DMS 273 treated with DMSO at 0.1 percent for 48 hours (cell line): ENCODE measurements around the gene ERVH48-1.
A peak's percentile ranks its signal among the peaks of the same experiment; 100 is the strongest.
"Not testable (repeated sequence)": the region's sequence is repeated elsewhere in the genome, so short reads cannot be mapped to it uniquely, and the experiment has no call there.

Source experiments
- DNase-seq: peaks from one replicate; lab custom pipeline; 2025; lab: John Stamatoyannopoulos, UW

Gene ERVH48-1

DNA sequence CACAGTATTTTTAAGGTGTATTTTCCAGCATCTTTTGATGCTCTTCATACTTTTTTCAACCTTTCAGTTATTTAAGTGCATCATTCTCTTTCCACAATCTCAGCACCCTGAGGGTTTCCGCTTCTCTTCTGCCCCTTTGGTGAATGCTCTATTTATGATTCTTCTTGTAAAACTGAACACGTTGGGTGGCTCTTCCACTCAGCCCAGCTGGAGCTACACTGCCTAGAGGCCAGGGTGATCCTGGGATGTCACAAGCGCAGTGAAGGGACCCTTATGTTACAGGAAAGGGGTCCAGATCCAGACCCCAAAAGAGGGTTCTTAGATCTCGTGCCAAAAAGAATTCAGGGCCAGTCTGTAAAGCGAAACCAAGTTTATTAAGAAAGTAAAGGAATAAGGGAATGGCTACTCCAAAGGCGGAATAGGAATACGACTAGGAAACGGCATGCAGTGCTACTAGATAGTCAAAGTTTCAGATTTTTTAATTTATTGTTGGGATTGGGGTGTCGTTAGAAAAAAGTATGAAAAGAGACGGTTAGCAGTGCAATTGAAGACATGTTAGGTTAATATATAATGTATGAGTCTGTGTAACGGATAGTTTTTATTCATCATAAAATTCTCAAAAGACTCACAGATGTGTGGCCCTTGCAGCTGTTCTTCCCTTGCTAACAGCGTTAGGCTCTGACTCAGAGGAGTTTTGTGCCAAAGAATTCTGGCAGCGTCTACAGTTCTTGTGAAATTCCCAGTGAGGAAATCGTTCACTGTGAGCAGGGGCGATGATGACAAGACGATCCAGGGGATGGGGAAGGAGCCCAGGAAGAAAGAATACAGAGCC lies 14.4 kb upstream of the ERVH48-1 start:
- DNase-seq = peak; percentile 40

DNA sequence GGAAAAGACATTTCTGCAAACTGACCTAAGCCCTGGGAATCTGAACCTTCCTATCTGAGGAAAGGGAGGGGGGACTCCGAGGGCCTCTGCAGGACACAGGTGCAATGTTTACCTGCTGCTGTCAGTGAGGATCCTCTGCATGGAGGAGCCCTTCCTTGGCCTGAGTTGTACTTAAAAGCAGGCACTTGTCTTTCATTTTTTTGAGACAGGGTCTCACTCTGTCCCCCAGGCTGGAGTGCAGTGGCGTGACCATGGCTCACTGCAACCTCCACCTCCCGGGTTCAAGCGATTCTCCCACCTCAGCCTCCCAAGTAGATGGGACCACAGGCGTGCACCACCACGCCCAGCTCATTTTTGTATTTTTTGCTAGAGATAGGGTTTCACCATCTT lies 13.2 kb upstream of the ERVH48-1 start:
- not testable (repeated sequence) for DNase-seq

DNA sequence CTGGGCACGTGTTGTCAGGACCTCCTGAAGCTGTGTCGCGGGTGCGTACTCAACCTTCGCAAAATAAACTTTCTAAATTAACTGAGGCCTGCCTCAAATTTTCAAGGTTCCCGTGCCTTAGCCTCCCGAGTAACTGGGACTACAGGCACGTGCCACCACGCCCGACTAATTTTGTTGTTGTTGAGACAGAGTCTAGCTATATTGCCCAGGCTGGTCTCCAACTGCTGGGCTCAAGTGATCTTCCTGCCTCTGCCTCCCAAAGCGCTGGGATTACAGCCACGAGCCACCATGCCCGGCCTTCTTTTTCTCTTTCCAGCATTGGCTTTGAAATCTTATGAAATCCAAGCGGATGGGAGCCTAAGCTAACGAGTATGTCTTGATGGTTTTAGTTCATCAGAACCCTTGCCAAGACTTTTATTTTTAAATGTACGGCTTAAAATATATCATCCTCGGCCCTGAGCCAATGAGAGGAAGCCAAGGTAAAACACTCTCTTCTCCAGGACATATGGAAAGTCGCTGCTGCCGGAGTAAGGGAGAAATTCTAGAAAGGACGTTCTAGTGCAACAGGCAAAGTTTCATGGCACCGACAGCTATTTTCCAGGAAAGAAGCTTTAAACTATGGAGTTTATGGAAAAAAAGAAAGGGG lies 12.7 kb upstream of the ERVH48-1 start:
- no peak for DNase-seq

DNA sequence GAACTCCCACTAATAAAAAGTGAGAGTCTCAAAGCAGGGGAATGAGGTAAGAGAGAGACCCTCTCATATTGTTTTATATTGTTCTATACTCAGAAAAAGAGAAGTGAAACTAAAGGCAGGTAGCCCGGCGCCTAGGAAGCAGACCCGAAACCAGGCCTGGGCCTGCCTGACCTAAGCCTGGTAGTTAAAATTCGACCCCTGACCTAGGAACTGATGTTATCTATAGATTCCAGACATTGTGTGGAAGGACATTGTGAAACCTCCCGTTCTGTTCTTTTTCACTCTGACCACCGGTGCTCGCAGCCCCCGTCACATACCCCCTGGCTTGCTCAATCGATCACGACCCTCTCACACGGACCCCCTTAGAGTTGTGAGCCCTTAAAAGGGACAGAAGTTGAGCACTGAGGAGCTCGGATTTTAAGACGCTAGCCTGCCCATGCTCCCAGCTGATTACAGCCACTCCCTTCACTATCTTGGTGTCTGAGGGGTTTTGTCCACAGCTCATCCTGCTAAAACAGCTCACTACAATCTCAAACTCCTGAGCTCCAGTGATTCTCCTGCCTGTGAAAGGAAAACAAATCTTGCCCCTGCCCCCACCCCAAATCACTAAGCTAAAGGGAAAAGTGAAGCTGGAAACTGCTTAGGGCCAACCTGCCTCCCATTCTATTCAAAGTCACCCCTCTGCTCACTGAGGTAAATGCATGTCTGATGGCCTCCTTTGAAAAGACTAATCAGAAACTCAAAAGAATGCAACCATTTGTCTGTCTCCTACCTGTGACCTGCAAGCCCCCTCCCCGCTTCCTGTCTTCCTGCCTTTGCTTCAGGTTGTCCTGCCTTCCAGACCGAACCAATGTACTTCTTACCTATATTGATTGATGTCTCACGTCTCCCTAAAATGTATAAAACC lies 11.9 kb upstream of the ERVH48-1 start:
- DNase-seq = not testable (repeated sequence)

DNA sequence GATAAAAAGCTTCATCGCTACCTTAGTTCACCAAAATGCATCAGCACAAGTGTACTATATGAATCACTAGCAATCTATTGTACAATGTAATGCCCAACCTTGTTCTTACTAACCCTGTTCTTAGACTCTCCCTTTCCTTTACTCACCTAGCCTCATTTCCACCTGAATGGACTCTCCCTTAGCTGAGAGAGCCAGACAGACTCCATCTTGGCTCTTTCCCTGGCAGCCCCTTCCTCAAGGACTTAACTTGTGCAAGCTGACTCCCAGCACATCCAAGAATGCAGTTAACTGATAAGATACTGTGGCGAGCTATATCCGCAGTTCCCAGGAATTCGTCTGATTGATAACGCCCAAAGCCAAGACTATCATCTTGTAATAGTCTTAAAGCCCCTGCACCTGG lies 10.9 kb upstream of the ERVH48-1 start:
- not testable (repeated sequence) for DNase-seq

DNA sequence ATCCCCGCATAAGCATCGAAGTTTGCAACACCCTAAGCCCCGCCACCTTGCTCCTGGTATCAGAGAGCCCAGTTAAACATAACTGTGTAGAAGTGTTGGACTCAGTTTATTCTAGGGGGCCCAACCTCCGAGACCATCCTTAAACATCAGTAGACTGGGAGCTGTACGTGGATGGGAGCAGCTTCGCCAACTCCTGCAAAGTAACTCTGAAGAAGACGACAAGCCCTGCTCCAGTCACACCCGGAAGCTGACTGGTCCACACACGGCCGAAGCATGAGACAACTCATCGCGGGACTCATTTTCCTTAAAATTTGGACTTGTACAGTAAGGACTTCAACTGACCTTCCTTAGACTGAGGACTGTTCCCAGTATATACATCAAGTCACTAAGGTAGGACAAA lies 8.5 kb upstream of the ERVH48-1 start:
- DNase-seq = not testable (repeated sequence)

DNA sequence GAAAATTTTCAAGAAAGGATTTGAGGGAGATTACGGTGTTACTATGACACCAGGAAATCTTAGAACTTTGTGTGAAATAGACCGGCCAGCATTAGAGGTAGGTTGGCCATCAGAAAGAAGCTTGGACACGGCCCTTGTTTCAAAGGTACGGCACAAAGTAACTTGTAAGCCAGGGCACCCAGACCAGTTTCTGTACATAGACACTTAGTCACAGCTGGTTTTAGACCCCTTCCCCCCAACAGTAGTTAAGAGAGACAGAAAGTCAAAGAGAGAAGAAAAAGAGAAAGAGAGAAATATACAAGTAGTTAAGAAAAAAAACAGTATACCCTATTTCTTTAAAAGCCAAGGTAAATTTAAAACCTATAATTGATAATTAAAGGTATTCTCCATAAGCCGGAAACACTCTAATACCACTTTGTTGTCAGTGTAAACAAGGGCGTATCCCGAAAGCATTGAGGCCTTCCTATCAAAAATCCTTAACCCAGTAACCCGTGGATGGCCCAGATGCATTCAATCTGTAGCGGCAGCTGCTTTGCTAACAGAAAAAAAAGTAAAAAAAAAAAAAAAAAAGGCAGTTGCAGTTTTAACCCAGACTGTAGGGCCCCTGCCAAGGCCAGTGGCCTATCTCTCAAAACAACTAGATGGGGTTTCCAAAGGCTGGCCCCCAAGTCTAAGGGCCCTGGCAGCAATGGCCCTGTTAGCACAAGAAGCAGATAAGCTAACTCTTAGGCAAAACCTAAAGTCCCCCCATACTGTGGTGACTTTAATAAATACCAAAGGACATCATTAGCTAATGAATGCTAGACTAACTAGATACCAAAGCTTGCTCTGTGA lies 7.9 kb upstream of the ERVH48-1 start:
- not testable (repeated sequence) for DNase-seq

DNA sequence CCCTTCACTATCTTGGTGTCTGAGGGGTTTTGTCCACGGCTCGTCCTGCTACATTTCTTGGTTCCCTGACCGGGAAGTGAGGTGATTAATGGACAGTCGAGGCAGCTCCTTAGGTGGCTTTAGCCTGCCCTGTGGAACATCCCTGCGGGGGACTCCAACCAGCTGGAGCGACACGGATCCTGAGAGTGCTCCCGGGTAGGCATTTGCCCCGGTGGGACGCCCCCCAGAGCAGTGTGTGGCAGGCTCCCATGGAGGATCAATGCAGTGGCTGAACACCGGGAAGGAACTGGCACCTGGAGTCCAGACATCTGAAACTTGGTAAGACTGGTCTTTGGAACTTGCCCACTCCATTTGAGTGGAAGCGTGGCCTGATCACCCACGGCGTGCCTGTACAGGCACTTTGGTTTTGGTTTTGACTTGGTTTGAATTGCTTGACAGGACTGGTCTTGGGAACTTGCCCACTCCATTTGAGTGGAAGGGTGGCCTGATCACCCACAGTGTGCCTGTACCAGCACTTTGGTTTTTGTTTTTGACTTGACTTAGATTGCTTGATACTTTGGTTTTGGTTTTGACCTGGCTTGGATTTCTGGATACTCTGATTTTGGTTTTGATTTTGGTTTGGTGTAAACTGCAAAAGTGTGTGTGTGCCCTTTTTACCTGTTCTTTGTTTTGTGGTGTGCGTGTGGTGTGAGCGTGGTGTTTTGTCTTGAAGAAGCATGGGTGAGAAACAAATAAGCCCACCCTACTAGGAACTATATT lies 7.1 kb upstream of the ERVH48-1 start:
- not testable (repeated sequence) for DNase-seq

DNA sequence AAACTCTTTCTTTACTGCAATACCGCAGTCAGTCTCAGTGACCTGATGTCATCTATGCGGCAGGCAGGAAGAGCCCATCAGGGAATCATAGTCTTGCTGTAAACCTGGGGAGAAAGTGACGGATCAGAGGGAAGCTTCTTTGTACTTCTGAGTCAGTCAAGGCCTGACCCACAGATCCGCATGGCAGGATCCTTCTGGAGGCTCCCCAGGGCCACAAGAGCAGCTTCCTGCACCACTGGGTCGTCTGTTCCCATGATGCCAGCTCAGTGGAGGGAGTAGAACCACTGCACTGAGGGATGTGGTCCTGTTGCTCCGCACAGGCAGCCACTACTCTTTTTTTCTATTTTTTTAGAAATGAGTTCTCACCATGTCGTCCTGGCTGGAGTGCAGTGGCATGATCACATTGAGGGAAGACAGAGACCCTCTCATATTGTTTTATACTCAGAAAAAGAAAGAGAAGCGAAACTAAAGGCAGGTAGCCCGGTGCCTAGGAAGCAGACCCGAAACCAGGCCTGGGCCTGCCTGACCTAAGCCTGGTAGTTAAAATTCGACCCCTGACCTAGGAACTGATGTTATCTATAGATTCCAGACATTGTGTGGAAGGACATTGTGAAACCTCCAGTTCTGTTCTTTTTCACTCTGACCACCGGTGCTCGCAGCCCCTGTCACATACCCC lies 6.3 kb upstream of the ERVH48-1 start:
- DNase-seq = no peak

DNA sequence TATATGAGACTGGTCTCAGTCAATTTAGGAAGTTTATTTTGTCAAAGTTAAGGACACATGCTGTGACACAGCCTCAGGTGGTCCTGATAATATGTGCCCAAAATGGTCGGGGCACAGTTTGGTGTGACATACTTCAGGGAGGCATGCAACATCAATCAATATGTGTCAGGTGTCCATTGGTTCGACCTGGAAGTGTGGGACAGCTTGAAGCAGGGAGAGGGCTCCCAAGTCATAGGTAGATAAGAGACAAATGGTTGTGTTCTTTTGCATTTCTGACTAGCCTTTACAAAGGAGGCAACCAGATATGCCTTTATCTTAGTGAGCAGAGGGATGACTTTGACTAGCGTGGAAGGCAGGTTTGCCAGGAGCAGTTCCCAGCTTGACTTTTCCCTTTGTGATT lies 4.5 kb upstream of the ERVH48-1 start:
- no peak for DNase-seq

DNA sequence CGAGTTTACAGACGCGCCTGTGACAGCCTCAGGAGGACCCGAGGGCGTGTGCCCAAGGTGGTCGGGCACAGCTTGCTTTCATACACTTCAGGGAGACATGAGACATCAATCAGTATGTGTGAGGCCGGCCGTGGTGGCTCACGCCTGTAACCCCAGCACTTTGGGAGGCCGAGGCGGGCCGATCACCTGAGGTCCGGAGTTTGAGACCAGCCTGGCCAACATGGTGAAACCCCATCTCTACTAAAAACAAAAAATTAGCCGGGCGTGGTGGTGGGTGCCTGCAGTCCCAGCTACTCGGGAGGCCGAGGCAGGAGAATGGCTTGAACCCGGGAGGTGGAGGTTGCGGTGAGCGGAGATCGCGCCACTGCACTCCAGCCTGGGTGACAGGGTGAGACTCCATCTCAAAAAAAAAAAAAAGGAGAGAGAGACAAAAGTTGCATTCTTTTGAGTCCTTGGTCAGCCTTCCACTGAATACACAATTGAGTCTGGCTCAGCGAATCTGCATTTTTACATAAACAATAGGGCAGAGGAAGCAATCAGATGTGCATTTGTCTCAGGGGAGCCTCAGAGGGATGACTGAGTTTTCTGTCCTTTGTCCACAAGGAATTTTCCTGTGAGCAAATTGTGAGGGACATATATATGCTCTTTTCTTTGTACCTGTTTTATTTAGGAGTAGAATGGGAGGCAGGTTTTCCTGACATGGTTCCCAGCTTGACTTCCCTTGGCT lies 2.2 kb upstream of the ERVH48-1 start:
- DNase-seq = not testable (repeated sequence)

DNA sequence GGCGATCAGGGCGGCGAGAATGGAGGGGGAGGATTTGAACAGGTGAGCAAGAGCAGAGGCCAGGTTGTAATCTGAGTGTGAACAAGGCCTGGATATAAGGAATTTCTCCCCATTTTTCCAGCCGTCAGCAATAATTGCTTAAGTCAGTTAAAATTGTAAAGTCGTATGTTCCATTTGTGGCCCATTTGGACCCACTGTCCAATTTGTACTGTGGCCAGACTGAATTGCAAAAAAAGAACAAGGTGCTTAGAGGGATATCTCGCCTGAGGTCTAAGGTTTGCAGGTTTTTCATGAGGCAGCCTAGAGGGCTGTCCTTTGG lies 1.0 kb downstream of the ERVH48-1 start:
- DNase-seq = no peak

DNA sequence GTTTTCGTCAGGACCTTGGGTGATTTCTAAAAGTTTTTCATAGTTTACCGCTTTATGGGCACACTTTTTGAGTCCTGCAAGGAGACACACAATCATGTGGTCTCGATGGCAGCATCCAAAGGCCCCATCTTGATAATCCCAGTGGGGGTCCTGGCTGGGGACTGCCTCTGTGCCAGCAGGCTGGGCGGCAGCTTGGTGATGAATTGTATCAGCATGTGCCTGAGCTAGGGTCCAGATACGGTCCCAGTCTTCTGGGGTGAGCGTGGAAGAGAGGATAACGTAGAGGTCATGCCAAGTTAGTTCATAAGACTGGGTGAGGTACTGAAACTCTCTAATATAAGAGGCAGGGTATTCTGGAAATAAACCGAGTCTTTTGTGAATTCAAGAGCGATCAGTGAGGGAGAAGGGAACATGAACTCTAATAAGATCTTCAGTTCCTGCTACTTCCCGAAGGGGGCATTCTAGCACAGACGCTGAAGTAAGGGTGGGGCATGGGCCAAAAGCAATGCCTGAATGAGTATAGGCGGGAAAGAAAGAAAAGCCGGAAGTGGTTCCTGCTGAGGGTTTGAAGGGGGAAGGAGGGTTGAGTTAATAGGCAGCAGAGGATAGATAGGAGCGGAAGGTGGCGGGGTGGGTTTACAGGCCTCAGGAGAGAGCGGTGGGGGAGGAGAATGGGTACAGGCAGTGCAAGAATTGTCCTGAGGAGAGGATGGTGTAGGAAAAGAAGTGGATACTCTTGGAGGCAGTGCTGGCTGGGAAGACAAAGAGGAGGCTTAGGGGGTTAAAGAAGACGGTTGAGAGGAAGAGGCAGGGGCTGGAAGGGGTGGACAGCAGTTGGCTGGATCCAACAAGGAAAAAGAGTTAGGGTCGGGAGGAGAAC lies 1.6 kb downstream of the ERVH48-1 start:
- peak; percentile 94 for DNase-seq

DNA sequence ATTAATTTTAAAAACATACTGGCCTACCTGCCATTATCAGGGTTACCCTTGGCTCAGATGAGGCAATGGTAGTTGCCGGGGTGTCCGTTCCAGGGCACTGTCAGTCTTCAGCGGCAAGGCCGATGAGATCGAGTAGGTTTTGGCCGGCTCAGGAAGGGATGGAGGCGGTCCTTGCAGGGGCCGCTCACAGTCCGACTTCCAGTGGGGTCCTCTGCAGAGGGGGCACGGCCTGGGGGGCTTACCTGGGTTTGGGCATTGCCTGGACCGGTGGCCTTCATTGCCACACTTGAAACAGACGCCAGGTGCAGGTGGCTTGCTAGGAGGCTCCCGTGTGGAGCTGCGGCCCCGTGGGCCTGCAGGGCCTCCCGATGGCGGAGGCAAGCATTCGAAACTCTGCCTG lies 2.5 kb downstream of the ERVH48-1 start:
- DNase-seq = no peak

DNA sequence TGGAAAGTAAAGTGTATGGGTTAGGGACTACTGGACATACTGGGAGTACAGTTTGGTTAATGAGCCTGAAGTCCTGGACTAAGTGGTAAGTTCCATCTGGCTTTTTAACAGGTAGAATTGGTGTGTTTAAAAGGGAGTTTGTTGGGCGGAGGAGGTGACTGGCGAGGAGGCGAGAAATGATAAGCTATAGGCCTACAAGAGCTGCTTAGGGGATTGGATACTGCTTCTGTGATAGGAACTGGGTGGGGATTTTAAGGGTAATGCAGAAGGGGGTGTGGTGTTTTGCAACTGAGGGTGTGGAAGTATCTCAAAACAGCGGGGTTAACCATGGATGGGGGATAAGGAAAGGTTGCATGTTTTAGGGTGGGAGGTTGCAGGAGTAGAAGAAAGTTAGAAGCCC lies 3.5 kb downstream of the ERVH48-1 start:
- no peak for DNase-seq

DNA sequence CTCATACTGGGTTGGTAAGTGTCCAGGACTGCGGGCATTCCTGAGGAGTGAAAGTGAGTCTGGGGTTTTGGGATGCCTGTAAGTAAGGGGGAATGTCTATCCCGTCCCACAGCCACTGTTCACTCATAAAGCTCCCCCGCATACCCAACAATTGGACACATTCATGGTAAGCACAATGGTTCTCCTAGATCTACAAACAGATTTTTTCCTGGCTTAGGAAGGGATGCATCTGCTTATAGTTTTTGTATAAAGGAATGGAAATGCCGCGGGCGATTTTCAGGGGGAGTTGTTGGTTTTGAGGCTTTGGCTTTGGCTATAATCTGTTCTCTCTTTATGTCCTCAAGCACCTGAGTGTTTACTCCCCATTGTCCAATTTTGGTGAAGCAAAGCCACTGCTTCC lies 7.1 kb downstream of the ERVH48-1 start:
- no peak for DNase-seq

DNA sequence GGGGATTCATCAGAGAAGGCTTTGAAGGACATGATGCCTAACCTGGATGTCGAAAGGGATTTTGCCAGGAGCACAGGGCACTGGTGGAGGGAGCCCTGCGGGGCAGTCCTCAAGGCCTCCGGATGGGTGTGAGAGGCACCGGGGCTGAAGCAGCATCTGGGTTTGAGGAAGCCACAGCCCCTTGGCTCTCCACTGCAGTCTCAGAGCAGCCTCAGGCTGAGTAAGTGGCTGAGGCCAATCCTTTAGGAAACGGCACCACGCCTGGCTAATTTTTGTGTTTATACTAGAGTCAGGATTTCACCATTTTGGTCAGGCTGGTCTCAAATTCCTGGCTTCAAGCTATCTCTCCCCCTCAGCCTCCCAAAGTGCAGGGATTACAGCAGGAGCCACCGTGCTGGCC lies 12.0 kb downstream of the ERVH48-1 start:
- DNase-seq = no peak

DNA sequence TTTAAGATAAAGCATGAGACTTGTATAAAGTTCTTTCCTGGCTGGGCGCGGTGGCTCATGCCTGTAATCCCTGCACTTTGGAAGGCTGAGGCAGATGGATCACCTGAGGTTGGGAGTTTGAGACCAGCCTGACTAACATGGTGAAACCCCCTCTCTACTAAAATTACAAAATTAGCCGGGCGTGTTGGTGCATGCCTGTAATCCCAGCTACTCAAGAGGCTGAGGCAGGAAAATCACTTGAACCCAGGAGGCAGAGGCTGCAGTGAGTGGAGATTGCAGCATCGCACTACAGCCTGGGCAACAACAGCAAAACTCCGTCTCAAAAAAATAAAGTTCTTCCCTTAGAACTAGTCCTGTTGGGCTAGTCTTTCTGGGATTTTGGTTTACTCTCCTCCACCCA lies 13.5 kb downstream of the ERVH48-1 start:
- not testable (repeated sequence) for DNase-seq

DNA sequence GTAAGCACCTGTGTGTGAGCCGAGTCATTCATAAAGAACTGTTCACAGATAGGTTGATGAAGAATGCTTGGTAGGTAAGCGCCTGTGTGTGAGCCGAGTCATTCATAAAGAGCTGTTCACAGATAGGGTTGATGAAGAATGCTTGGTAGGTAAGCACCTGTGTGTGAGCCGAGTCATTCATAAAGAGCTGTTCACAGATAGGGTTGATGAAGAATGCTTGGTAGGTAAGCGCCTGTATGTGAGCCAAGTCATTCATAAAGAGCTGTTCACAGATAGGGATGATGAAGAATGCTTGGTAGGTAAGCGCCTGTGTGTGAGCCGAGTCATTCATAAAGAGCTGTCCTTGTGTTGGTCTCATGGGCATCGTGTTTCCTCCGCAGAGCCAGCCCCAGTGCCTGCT lies 16.9 kb downstream of the ERVH48-1 start:
- DNase-seq = not testable (repeated sequence)
